Heart left ventricle (tissue), 16 donors: ENCODE results near the gene TCEANC2. TPM values are rescaled to one million over a fixed set of nuclear protein-coding genes. Genes with fewer than 3 reads are reported as not detected.

Experiments
- ATAC-seq, 4 donors: fragments of 200-7000 bp; cut with Tn5 transposase; one replicate each; pipeline ENCODE4 v1.9.1; 2020 to 2022; ENCODE audit warnings: moderate library complexity in 4 of 4, mild to moderate bottlenecking in 3 of 4, moderate number of reproducible peaks in 1 of 4
- DNase-seq, 5 donors: peaks; one replicate each; pipeline ENCODE4 v3.0.0-alpha.2; 2020
- H3K27ac ChIP-seq, 12 donors: fragments of 200-600 bp; sonication (generic) in 4 of 12; one replicate each; pipeline versions ENCODE4 v1.5.0 to v1.8.0; 2016 to 2022; ENCODE audit warnings: mild to moderate bottlenecking in 2 of 12
- H3K27me3 ChIP-seq, 9 donors: fragments of 200-600 bp; sonication (generic) in 2 of 9; one replicate each; pipeline versions ENCODE4 v1.5.1 to v1.8.0; 2016 to 2022; ENCODE audit warnings: mild to moderate bottlenecking in 3 of 9
- H3K36me3 ChIP-seq, 9 donors: fragments of 200-600 bp; sonication (generic) in 2 of 9; one replicate each; pipeline versions ENCODE4 v1.5.0 to v1.8.0; 2018 to 2022; ENCODE audit warnings: mild to moderate bottlenecking in 2 of 9
- H3K4me1 ChIP-seq, 12 donors: fragments of 200-600 bp; sonication (generic) in 4 of 12; one replicate each; pipeline versions ENCODE4 v1.5.0 to v1.8.0; 2016 to 2022; ENCODE audit warnings: mild to moderate bottlenecking in 3 of 12
- H3K4me3 ChIP-seq, 12 donors: fragments of 200-600 bp; sonication (generic) in 4 of 12; one replicate each; pipeline versions ENCODE4 v1.5.0 to v1.8.0; 2017 to 2022; ENCODE audit warnings: mild to moderate bottlenecking in 9 of 12, moderate library complexity in 4 of 12
- H3K9me3 ChIP-seq, 12 donors: fragments of 200-600 bp; sonication (generic) in 4 of 12; one replicate each; pipeline versions ENCODE4 v1.5.0 to v1.8.0; 2016 to 2022; ENCODE audit warnings: mild to moderate bottlenecking in 1 of 12
- CTCF ChIP-seq, 12 donors: fragments of 200-600 bp; sonication (generic) in 4 of 12; IDR thresholded peaks; one replicate each; pipeline versions ENCODE4 v1.5.0 to v1.8.0; 2018 to 2022; ENCODE audit warnings: antibody characterized with exemption in 12 of 12, mild to moderate bottlenecking in 5 of 12
- POLR2A ChIP-seq, 2 donors: fragments of 450-650 bp; IDR thresholded peaks; one replicate each; pipeline ENCODE4 v1.6.1; 2017; ENCODE audit warnings: antibody characterized with exemption in 2 of 2, mild to moderate bottlenecking in 2 of 2, moderate library complexity in 2 of 2
- WGBS, 4 donors: extraction: QIAGEN DNeasy Blood & Tissue Kit in 2 of 4; methylation state at CpG; one replicate each; pipeline versions ENCODE4 v1.1.5 to v1.1.7; 2013 to 2018; 5-methylcytosine and 5-hydroxymethylcytosine counted together
- intact Hi-C, 10 donors: fragments of 100-400 bp; cut with DNase I; formaldehyde crosslinking; loops; one replicate each; pipeline versions ENCODE4 v1.11.1 to v1.14.2; 2022
- polyA plus RNA-seq, 2 donors: library from polyadenylated mRNA; stranded (reverse); fragments of 200-250 nt; gene quantifications; one replicate each; pipeline ENCODE4 v1.2.3, GENCODE V29; 2013
- total RNA-seq, 9 donors: library from RNA; depleted of rRNA in 2 of 9; stranded (reverse); fragments of >200 nt in 2 of 9; fragmentation: NEBNext Ultra II Directional in 3 of 9; extraction: Animal tissue kit (Norgen Biotek cat#: 25700) in 3 of 9; gene quantifications; one replicate each; pipeline versions ENCODE4 v1.1.0 to v1.2.4, GENCODE V29; 2016 to 2023
- donor health status: ischemic (EF 13 %, LVEDD 7.1; RV severe dilation, severe dysfunction).
- donor health status: healthy with polysubstance abuse.
- donor health status: DM: no; HTN: yes; CAD: no.
- donor health status: DM: no; HTN: no; CAD: no.
- donor health status: ischemic (EF 25% LVEDD 6.9; RV normal size, moderate dysfunction).
- donor health status: ischemic (EF 25% LVEDD 5.7; RV mildly dilated, moderate dysfunction).
- donor health status: healthy.
- donor health status: DM: yes; HTN: yes; CAD: no.
- donor health status: ischemic (EF 35%, LVEDD 5.7; RV mildly dilated, moderate dysfunction).
- donor health status: nonischemic (EF 11% LVEDD 7.7; RV severe dilation, severe dysfunction).
- donor health status: DM: yes; HTN: yes; CAD: no.
- donor health status: PGD.
- donor health status: ischemic (EF 29% LVEDD 5.4; RV normal size, mild dysfunction).
- donor health status: nonischemic (EF 23%, LVEDD 6.1; RV moderate dilation, normal function).

TCEANC2 gene
- total and polyA plus RNA-seq, 11 donors = 2.4 to 6.6 (median 4.5) TPM

GRCh38 chr1:54081306-54082270 is 28.2 kb downstream of the TCEANC2 start:
- ATAC-seq = peak in 3 of 4 donors; percentile 78 to 83 (median 78)
- Histone ChIP-seq H3K27ac (no peak overlapping the region), H3K9me3 (no peaks in the 10 kb centered on the region), H3K4me1 (peaks cover 0 to 5% (median 0%) of the 10 kb centered on the region in 12 donors), H3K4me3 (no peak overlapping the region), H3K36me3 (peaks cover 0 to 4% (median 0%) of the 10 kb centered on the region in 9 donors), H3K27me3 (no peaks in the 10 kb centered on the region)
- TF ChIP-seq POLR2A (IDR thresholded peaks at IDR 0.05) = no peak
- TF ChIP-seq CTCF (IDR thresholded peaks at IDR 0.05) = peak; percentile 31 to 68 (median 56)
- peak; percentile 29 to 68 (median 44) for DNase-seq
- WGBS, 4 donors = 86 to 92% (median 89%) methylated on average over 8 of the region's 8 CpGs
- intact Hi-C loops = loop anchor here in 1 of 10 donors (2.0 kb wide), 1 partner anchor 35 kb away; no protein-coding TSS in a partner anchor

GRCh38 chr1:54084794-54085193 is 31.4 kb downstream of the TCEANC2 start:
- no peak for ATAC-seq
- no peak overlapping the region for H3K4me3 ChIP-seq
- H3K27me3 ChIP-seq = no peaks in the 10 kb centered on the region
- DNase-seq = no peak
- 86 to 91% (median 89%) methylated on average over 2 of the region's 2 CpGs for WGBS, 4 donors
- no peaks in the 10 kb centered on the region for H3K4me1 ChIP-seq
- intact Hi-C loops = no loop called here
- no peak overlapping the region for H3K27ac ChIP-seq
- no peak for TF ChIP-seq POLR2A (IDR thresholded peaks at IDR 0.05)
- no peaks in the 10 kb centered on the region for H3K9me3 ChIP-seq
- peaks cover 0 to 17% (median 12%) of the 10 kb centered on the region in 9 donors for H3K36me3 ChIP-seq

GRCh38 chr1:54086754-54087153 is 33.3 kb downstream of the TCEANC2 start:
- TF ChIP-seq POLR2A (IDR thresholded peaks at IDR 0.05) (no peak), CTCF (IDR thresholded peaks at IDR 0.05) (no peak)
- Histone ChIP-seq H3K4me1 (no peaks in the 10 kb centered on the region), H3K4me3 (no peak overlapping the region), H3K27me3 (no peaks in the 10 kb centered on the region), H3K9me3 (no peaks in the 10 kb centered on the region), H3K36me3 (peaks cover 0 to 20% (median 16%) of the 10 kb centered on the region in 9 donors), H3K27ac (no peak overlapping the region)
- intact Hi-C loops = no loop called here
- no peak for DNase-seq
- ATAC-seq = no peak
- WGBS, 4 donors = 85 to 100% (median 96%) methylated on average over 1 of the region's 1 CpG

GRCh38 chr1:54088385-54088784 is 35.0 kb downstream of the TCEANC2 start:
- 93 to 98% (median 96%) methylated on average over 5 of the region's 5 CpGs for WGBS, 4 donors
- no peak overlapping the region for H3K4me3 ChIP-seq
- ATAC-seq (no peak), DNase-seq (no peak)
- no peaks in the 10 kb centered on the region for H3K4me1 ChIP-seq
- H3K27ac ChIP-seq = no peak overlapping the region
- H3K9me3 ChIP-seq = no peaks in the 10 kb centered on the region
- TF ChIP-seq POLR2A (IDR thresholded peaks at IDR 0.05) = no peak
- TF ChIP-seq CTCF (IDR thresholded peaks at IDR 0.05) = no peak
- H3K27me3 ChIP-seq = no peaks in the 10 kb centered on the region
- intact Hi-C loops = no loop called here
- peaks cover 0 to 20% (median 16%) of the 10 kb centered on the region in 9 donors for H3K36me3 ChIP-seq
